GM06990 (cell line): ENCODE measurements around the gene SOX5.

Experiments
- DNase-seq: peaks from one replicate; pipeline ENCODE4 v3.0.0-alpha.2; 2011; ENCODE audit not compliant: insufficient read length; ENCODE audit errors: extremely low read depth
- H3K27me3 ChIP-seq: replicated peaks from 2 replicates; pipeline ENCODE4 v1.6.0; 2011; ENCODE audit warnings: low read length; ENCODE audit not compliant: control insufficient read depth, insufficient read depth
- H3K36me3 ChIP-seq: 2 replicates; pipeline ENCODE4 v1.5.1; 2011; ENCODE audit warnings: low read length; ENCODE audit not compliant: control insufficient read depth, insufficient read depth
- H3K4me3 ChIP-seq: replicated peaks from 2 replicates; pipeline ENCODE4 v1.5.1; 2011; ENCODE audit warnings: low read depth, mild to moderate bottlenecking, control low read depth, low read length
- CTCF ChIP-seq: IDR thresholded peaks from 2 replicates; pipeline ENCODE4 v1.5.1; 2011; ENCODE audit warnings: low read length, control low read depth, mild to moderate bottlenecking, inconsistent platforms; ENCODE audit not compliant: insufficient read depth, poor library complexity, severe bottlenecking

Gene SOX5

DNA sequence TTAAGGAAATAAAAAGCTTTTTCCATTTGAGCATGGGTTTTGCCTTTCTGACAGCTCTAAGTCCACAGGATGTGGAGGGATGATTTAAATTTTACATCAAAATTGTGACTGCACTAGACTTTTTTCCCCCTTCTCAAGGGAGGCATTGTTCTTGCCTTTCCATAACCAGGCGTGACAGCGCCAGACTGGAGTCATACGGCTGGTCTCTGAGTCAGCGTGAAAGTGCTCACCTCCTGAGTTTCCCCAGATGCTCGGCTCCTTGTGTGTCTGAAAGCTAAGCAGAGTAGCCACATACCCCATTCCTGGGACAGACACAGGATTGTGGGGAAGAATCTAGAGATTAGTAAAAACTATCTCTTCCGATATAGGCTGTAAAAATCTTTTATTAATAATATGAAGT lies 43.1 kb downstream of the SOX5 start:
- H3K27me3 ChIP-seq: no peaks in the 10 kb centered on the region
- no peak for DNase-seq
- H3K4me3 ChIP-seq: no peak overlapping the region
- TF ChIP-seq CTCF: no peak
- H3K36me3 ChIP-seq: no peaks in the 10 kb centered on the region

DNA sequence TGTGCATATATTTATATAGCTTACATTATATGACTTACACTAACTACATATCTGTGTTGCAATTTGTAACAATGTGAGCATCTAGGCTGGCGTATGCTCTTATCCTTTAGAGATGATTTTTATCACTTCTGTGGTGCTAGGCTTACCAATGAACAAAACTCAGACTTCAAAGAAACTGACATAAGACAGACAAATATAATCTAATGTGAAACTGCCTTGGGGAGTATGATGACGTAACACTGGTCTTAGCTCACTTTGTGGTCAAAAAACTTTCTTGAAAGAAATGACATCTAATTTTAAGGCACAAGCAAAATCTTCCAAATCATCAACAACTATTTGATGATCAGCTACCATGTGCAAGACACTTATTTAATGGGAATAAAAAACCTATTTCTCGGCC lies 50.0 kb downstream of the SOX5 start:
- Histone ChIP-seq H3K36me3 (no peaks in the 10 kb centered on the region), H3K4me3 (no peak overlapping the region), H3K27me3 (no peaks in the 10 kb centered on the region)
- no peak for TF ChIP-seq CTCF
- DNase-seq: no peak

GRCh38 chr12:23898121-23898520 lies 51.3 kb downstream of the SOX5 start:
- no peaks in the 10 kb centered on the region for H3K36me3 ChIP-seq
- H3K4me3 ChIP-seq: no peak overlapping the region
- no peak for DNase-seq
- TF ChIP-seq CTCF: no peak
- no peaks in the 10 kb centered on the region for H3K27me3 ChIP-seq

DNA sequence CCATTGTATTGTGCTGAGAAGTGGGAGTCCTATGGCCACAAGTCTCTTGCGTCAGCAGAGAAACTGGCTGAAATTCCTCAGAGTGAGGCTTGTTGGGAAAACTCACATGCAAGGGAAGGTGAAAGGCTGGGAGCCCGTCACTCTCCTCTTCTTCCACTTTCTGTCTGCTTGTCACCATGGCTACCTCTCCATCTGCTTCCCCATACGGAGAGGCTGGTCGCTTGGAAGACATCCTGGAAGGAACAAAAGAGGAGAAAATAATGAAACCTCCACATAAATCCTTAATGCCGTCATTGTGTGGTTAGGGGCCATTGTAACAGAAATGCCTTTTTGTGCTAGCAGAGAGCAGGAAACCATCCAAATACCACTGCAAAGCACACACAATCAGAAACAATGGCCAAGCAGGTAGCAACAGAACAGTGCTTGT lies 53.7 kb downstream of the SOX5 start:
- Histone ChIP-seq H3K27me3 (no peaks in the 10 kb centered on the region), H3K36me3 (no peaks in the 10 kb centered on the region), H3K4me3 (no peak overlapping the region)
- TF ChIP-seq CTCF: no peak
- DNase-seq: no peak

- TF ChIP-seq CTCF: no peak
Observed at GRCh38 chr12:23893611-23894010, 55.9 kb downstream of the SOX5 start.

GRCh38 chr12:23891115-23891514 lies 58.4 kb downstream of the SOX5 start:
- peak; percentile 9 for DNase-seq
- Histone ChIP-seq H3K4me3 (no peak overlapping the region), H3K36me3 (no peaks in the 10 kb centered on the region), H3K27me3 (no peaks in the 10 kb centered on the region)
- no peak for TF ChIP-seq CTCF

More at GRCh38 chr12:23893611-23894010, 55.9 kb downstream of the SOX5 start:
- Histone ChIP-seq H3K27me3 (no peaks in the 10 kb centered on the region), H3K4me3 (no peak overlapping the region), H3K36me3 (no peaks in the 10 kb centered on the region)
- no peak for DNase-seq
